ENCODE data around the gene SUSD6. TPM values are rescaled to one million over a fixed set of nuclear protein-coding genes. Genes with fewer than 3 reads are reported as not detected.

SUSD6 gene
- total RNA-seq, 1 donor from 2014 or later = 34.7 TPM

DNA sequence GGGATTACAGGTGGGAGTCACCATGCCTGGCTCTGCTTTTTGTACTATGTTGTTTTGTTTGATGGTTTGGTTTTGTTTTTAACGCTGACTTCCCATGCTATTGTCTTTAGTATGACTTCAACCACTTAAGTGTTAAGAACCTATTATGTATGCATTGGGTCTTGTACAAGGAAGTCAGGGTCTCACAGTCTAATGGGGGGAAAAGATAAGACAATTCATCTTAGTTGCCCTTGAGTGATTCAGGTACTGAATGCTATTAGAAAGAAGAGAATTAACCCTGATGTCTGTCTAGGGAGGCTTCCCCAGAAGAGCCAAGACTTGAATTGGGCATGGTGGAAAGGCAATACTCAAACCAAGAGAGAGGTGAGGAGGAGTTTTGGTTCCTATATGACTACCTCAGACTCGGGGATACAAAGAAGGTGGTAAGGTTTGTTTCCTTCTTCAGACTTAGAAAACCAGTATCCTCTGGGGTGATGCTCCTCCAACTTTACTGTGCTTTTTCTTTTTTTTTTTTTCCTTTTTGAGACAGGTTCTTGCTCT lies 64.6 kb downstream of the SUSD6 start:
- TF ChIP-seq, protein P1, sequence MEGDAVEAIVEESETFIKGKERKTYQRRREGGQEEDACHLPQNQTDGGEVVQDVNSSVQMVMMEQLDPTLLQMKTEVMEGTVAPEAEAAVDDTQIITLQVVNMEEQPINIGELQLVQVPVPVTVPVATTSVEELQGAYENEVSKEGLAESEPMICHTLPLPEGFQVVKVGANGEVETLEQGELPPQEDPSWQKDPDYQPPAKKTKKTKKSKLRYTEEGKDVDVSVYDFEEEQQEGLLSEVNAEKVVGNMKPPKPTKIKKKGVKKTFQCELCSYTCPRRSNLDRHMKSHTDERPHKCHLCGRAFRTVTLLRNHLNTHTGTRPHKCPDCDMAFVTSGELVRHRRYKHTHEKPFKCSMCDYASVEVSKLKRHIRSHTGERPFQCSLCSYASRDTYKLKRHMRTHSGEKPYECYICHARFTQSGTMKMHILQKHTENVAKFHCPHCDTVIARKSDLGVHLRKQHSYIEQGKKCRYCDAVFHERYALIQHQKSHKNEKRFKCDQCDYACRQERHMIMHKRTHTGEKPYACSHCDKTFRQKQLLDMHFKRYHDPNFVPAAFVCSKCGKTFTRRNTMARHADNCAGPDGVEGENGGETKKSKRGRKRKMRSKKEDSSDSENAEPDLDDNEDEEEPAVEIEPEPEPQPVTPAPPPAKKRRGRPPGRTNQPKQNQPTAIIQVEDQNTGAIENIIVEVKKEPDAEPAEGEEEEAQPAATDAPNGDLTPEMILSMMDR (IDR thresholded peaks at IDR 0.05; ENCODE audit: unreplicated experiment) = no peak
- H3K36me3 Mint-ChIP-seq = peaks cover 3% of the 10 kb centered on the region
- no peaks in the 10 kb centered on the region for H3K9me3 Mint-ChIP-seq
- no peaks in the 10 kb centered on the region for H3K27me3 Mint-ChIP-seq (ENCODE audit: low read depth)
- peaks cover 3% of the 10 kb centered on the region for H3K4me1 Mint-ChIP-seq
- no peak overlapping the region for H3K4me3 Mint-ChIP-seq
- DNase-seq (ENCODE audit: low spot score in 2 of 2, unreplicated experiment in 2 of 2) = no peak
- no peak overlapping the region for H3K27ac Mint-ChIP-seq

DNA sequence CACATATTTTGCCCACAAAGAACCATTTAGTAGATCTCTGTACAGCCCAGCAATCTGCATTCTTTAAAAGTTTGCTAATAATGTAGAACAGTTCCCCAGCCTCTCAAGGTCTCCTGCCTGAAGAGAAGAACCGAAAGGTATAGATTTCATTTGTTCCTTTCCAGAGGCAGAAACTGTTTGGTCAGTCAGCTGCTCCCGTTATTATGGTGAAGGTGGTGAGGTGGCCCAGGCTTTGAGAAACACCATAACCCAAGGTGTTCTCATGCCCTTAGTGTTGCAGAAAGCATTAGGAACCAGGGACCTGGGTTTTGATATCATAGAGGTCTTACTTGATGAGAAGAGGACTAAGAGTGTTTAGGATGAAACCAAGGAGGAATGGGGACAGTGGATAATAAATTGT lies 65.3 kb downstream of the SUSD6 start:
- no peaks in the 10 kb centered on the region for H3K4me1 Mint-ChIP-seq
- peaks cover 3% of the 10 kb centered on the region for H3K36me3 Mint-ChIP-seq
- no peaks in the 10 kb centered on the region for H3K9me3 Mint-ChIP-seq
- H3K27me3 Mint-ChIP-seq (ENCODE audit: low read depth) = no peaks in the 10 kb centered on the region
- H3K27ac Mint-ChIP-seq = no peak overlapping the region
- H3K4me3 Mint-ChIP-seq = no peak overlapping the region
- TF ChIP-seq, protein P1 (IDR thresholded peaks at IDR 0.05; ENCODE audit: unreplicated experiment) = no peak
- no peak for DNase-seq (ENCODE audit: low spot score in 2 of 2, unreplicated experiment in 2 of 2)

DNA sequence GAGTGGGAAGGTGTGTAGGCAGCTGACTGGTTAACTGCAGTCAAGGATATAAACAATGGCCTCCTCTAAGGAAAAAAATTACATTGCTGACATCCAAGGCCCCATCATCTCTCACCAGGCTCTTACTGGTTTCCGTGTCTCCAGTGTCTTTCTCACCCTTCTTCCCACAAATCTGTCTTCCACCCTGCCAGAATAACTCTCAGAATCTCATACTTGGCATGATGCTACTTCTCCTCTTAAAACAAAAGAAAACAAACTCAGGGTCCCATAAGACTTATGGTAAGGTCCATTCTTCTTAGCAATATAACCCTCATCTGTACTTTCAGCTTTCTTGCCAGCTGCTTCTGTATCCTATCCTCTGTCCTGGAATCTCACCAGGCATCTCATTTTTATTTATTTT lies 68.9 kb downstream of the SUSD6 start:
- no peaks in the 10 kb centered on the region for H3K9me3 Mint-ChIP-seq
- no peak overlapping the region for H3K27ac Mint-ChIP-seq
- peaks cover 21% of the 10 kb centered on the region for H3K4me1 Mint-ChIP-seq
- H3K4me3 Mint-ChIP-seq = no peak overlapping the region
- TF ChIP-seq, protein P1 (IDR thresholded peaks at IDR 0.05; ENCODE audit: unreplicated experiment) = no peak
- H3K36me3 Mint-ChIP-seq = peaks cover 3% of the 10 kb centered on the region
- no peaks in the 10 kb centered on the region for H3K27me3 Mint-ChIP-seq (ENCODE audit: low read depth)
- no peak for DNase-seq (ENCODE audit: low spot score in 2 of 2, unreplicated experiment in 2 of 2)

DNA sequence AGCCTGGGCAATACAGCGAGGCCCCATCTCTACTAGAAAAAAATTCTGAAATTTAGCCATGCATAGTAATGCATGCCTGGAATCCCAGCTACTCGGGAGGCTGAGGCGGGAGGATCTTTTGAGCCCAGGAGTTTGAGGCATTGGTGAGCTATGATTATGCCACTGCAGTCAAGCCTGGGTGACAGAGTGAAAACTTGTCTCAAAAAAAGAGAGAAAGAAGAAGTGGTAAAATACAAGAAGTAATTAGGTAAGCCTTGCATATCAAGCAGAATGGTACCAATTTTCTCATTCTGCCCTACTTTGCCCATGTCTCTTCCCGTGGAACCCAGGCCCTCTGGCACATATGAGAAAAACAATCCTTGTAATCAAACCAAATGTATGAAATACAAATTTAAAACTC lies 70.7 kb downstream of the SUSD6 start:
- DNase-seq (ENCODE audit: low spot score in 2 of 2, unreplicated experiment in 2 of 2) = no peak
- Mint-ChIP-seq H3K4me1 (peaks cover 28% of the 10 kb centered on the region), H3K36me3 (no peaks in the 10 kb centered on the region), H3K4me3 (no peak overlapping the region), H3K27me3 (ENCODE audit: low read depth) (no peaks in the 10 kb centered on the region), H3K27ac (no peak overlapping the region), H3K9me3 (no peaks in the 10 kb centered on the region)
- TF ChIP-seq, protein P1 (IDR thresholded peaks at IDR 0.05; ENCODE audit: unreplicated experiment) = no peak

DNA sequence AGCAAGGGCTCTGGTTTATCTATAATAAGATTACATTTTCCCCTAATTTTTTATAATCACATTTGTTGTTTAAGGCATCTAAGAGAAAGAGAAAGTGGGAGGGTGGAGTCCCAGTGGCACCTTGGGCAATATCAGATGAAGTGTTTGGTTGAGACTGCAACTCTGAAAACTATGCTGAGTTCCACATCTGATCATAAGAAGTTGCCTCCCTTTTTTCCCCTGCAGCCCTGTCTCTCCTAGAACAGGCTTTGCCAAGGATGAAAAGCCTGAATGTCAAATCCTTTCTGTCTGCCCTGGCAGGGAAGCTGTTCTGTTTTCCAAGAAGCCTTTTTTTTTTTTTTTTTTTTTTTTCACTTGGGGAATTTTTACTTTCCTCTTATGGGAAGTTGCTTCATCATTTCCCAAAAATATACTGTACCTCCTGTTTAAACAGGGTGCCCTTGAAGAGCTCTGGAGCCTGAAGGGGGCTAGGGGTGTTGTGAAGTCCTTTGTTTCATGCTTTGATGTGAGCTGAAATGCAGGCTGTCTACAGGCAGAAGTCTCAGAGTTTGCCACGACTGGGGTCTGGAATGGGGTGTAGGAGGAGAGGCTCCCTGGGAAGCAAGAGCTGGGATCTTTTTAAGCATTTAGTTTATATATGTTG lies 71.3 kb downstream of the SUSD6 start:
- no peak overlapping the region for H3K27ac Mint-ChIP-seq
- H3K36me3 Mint-ChIP-seq = no peaks in the 10 kb centered on the region

More for the DNA sequence above, 71.3 kb downstream of the SUSD6 start:
- no peak overlapping the region for H3K4me3 Mint-ChIP-seq
- H3K4me1 Mint-ChIP-seq = peaks cover 28% of the 10 kb centered on the region
- no peaks in the 10 kb centered on the region for H3K9me3 Mint-ChIP-seq
- DNase-seq (ENCODE audit: low spot score in 2 of 2, unreplicated experiment in 2 of 2) = no peak
- no peaks in the 10 kb centered on the region for H3K27me3 Mint-ChIP-seq (ENCODE audit: low read depth)
- TF ChIP-seq, protein P1 (IDR thresholded peaks at IDR 0.05; ENCODE audit: unreplicated experiment) = no peak

Data from mesothelial cell of epicardium (in vitro differentiated cells).